Measurements from ENCODE around the gene CLCN7. TPM values are rescaled to one million over a fixed set of nuclear protein-coding genes. Genes with fewer than 3 reads are reported as not detected.

CLCN7 gene
- total RNA-seq, 2 experiments from 2014 or later: 41.9 to 43.9 TPM

GRCh38 chr16:1395444-1396031, 79.3 kb downstream of the CLCN7 start:
- H3K4me3 Mint-ChIP-seq: no peak overlapping the region
- DNase-seq (no peak), ATAC-seq (no peak)
- POLR2A ChIA-PET: interaction anchor here (1.4 kb wide), 1 partner anchor 15 kb away, joined by 3 read pairs; no protein-coding TSS in a partner anchor
- H3K9me3 Mint-ChIP-seq (ENCODE audit: insufficient read depth): no peaks in the 10 kb centered on the region
- peaks cover 8% of the 10 kb centered on the region for H3K36me3 Mint-ChIP-seq (ENCODE audit: low read depth)
- peaks cover under 1% of the 10 kb centered on the region for H3K4me1 Mint-ChIP-seq (ENCODE audit: low read depth)
- no peak overlapping the region for H3K27ac Mint-ChIP-seq
- CTCF ChIA-PET: interaction anchor here (1.0 kb wide), 1 partner anchor 32 kb away, joined by 3 read pairs; no protein-coding TSS in a partner anchor
- no peaks in the 10 kb centered on the region for H3K27me3 Mint-ChIP-seq (ENCODE audit: low read depth)

Other genes with a start within 250 kb of the CLCN7 start
- not detected for gene TPSG1, start 249.8 kb downstream of the CLCN7 start, total RNA-seq
- not detected for gene TPSB2, start 244.8 kb downstream of the CLCN7 start, total RNA-seq
- not detected for gene TPSAB1, start 234.3 kb downstream of the CLCN7 start, total RNA-seq
- gene TPSD1, start 219.0 kb downstream of the CLCN7 start, total RNA-seq: not detected
- gene UBE2I, start 165.4 kb downstream of the CLCN7 start, total RNA-seq: 100 to 1,000 TPM; 207 to 237 TPM
- under 1 TPM; 0.24 to 0.63 TPM for gene BAIAP3, start 141.4 kb downstream of the CLCN7 start, total RNA-seq
- 10 to 100 TPM; 48.5 to 50.7 TPM for gene TSR3, start 123.2 kb downstream of the CLCN7 start, total RNA-seq
- gene GNPTG, start 123.1 kb downstream of the CLCN7 start, total RNA-seq: 10 to 100 TPM; 24.2 to 25.1 TPM
- gene UNKL, start 60.3 kb downstream of the CLCN7 start, total RNA-seq: 10 to 100 TPM; 19.6 to 24.9 TPM
- gene UQCC4, start 54.3 kb downstream of the CLCN7 start, total RNA-seq: 10 to 100 TPM; 17.2 to 20.1 TPM
- under 1 TPM in 1 of 2 experiments, not detected in 1; 0.37 TPM for gene PERCC1, start 44.0 kb downstream of the CLCN7 start, total RNA-seq
- 1 to 10 TPM; 1.5 to 2.1 TPM for gene CCDC154, start 30.5 kb downstream of the CLCN7 start, total RNA-seq
- not detected for gene PTX4, start 13.9 kb upstream of the CLCN7 start, total RNA-seq
- 10 to 100 TPM; 70.1 to 73.3 TPM for gene TELO2, start 18.3 kb upstream of the CLCN7 start, total RNA-seq
- 10 to 100 TPM; 35.1 to 35.6 TPM for gene TMEM204, start 58.6 kb upstream of the CLCN7 start, total RNA-seq
- gene IFT140, start 137.0 kb upstream of the CLCN7 start, total RNA-seq: 10 to 100 TPM; 10.3 to 15.4 TPM
- gene CRAMP1, start 137.3 kb upstream of the CLCN7 start, total RNA-seq: 10 to 100 TPM; 23.9 to 25.2 TPM
- gene JPT2, start 203.3 kb upstream of the CLCN7 start, total RNA-seq: 10 to 100 TPM; 56.1 to 61.7 TPM
- gene MAPK8IP3, start 231.2 kb upstream of the CLCN7 start, total RNA-seq: 10 to 100 TPM; 75.9 to 82.7 TPM